ENCODE data around the gene GABRR1. TPM values are rescaled to one million over a fixed set of nuclear protein-coding genes. Genes with fewer than 3 reads are reported as not detected.
A peak's percentile ranks its signal among the peaks of the same experiment; 100 is the strongest.

The GABRR1 gene
- total RNA-seq = not detected in 3 replicates

GRCh38 chr6:89217299-89217910, at the start of gene GABRR1:
Gene GABRR1 (minus strand): TSS chr6:89217358. CDS start chr6:89217322, 36 bp downstream.
- DNase-seq (ENCODE audit: low spot score in 2 of 2, unreplicated experiment in 2 of 2) = no peak
- TF ChIP-seq CTCF (IDR thresholded peaks at IDR 0.05; ENCODE audit: unreplicated experiment) = no peak
- peaks cover 7% of the 10 kb centered on the region for H3K27me3 Mint-ChIP-seq (ENCODE audit: low read depth)
- no peaks in the 10 kb centered on the region for H3K36me3 Mint-ChIP-seq
- H3K4me1 Mint-ChIP-seq = peaks cover 12% of the 10 kb centered on the region
- no peak within 1 kb of the TSS for H3K4me3 Mint-ChIP-seq
- H3K9me3 Mint-ChIP-seq = peaks cover 6% of the 10 kb centered on the region
- H3K27ac Mint-ChIP-seq = peak within 1 kb of the TSS; percentile 50

- Mint-ChIP-seq H3K9me3 (no peaks in the 10 kb centered on the region), H3K27ac (no peak overlapping the region), H3K36me3 (no peaks in the 10 kb centered on the region), H3K27me3 (ENCODE audit: low read depth) (no peaks in the 10 kb centered on the region), H3K4me1 (peaks cover 13% of the 10 kb centered on the region), H3K4me3 (no peak overlapping the region)
- no peak for TF ChIP-seq CTCF (IDR thresholded peaks at IDR 0.05; ENCODE audit: unreplicated experiment)
- no peak for DNase-seq (ENCODE audit: low spot score in 2 of 2, unreplicated experiment in 2 of 2)
Observed at GRCh38 chr6:89264296-89264695, 47.1 kb upstream of the GABRR1 start.

- no peak for TF ChIP-seq CTCF (IDR thresholded peaks at IDR 0.05; ENCODE audit: unreplicated experiment)
- Mint-ChIP-seq H3K4me3 (no peak overlapping the region), H3K4me1 (peaks cover 13% of the 10 kb centered on the region), H3K9me3 (no peaks in the 10 kb centered on the region), H3K27ac (no peak overlapping the region), H3K27me3 (ENCODE audit: low read depth) (no peaks in the 10 kb centered on the region), H3K36me3 (no peaks in the 10 kb centered on the region)
- DNase-seq (ENCODE audit: low spot score in 2 of 2, unreplicated experiment in 2 of 2) = peak in 1 of 2 experiments; percentile 37
Observed at GRCh38 chr6:89260832-89261231, 43.7 kb upstream of the GABRR1 start.

GRCh38 chr6:89260310-89260709, 43.2 kb upstream of the GABRR1 start:
- Mint-ChIP-seq H3K27me3 (ENCODE audit: low read depth) (no peaks in the 10 kb centered on the region), H3K9me3 (no peaks in the 10 kb centered on the region), H3K4me3 (no peak overlapping the region), H3K27ac (no peak overlapping the region), H3K4me1 (peaks cover 13% of the 10 kb centered on the region), H3K36me3 (no peaks in the 10 kb centered on the region)
- TF ChIP-seq CTCF (IDR thresholded peaks at IDR 0.05; ENCODE audit: unreplicated experiment) = no peak
- DNase-seq (ENCODE audit: low spot score in 2 of 2, unreplicated experiment in 2 of 2) = peak in 1 of 2 experiments; percentile 21

DNA sequence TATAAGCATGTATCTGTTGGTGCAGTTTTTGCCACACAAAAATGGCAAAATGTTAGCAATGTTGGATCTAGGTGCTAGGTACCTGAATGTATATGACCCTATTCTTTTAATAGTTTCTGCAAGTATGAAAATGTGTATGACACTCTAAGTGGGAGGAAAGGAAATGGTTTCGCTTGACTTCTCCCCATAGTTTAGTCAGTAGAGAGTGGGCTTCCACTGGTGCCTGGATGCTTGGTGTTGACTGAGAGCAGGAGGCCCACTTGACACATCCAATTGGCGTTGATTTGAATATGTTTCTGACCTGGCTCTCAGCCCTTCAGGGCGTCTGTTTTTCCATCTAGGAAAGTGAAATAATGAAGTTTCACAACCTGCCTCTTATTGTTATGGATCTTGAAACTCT, 41.8 kb upstream of the GABRR1 start:
- Mint-ChIP-seq H3K27ac (no peak overlapping the region), H3K4me1 (peaks cover 13% of the 10 kb centered on the region), H3K9me3 (no peaks in the 10 kb centered on the region), H3K27me3 (ENCODE audit: low read depth) (no peaks in the 10 kb centered on the region), H3K4me3 (no peak overlapping the region), H3K36me3 (no peaks in the 10 kb centered on the region)
- no peak for DNase-seq (ENCODE audit: low spot score in 2 of 2, unreplicated experiment in 2 of 2)
- TF ChIP-seq CTCF (IDR thresholded peaks at IDR 0.05; ENCODE audit: unreplicated experiment) = no peak
